Mucosa of descending colon (tissue), 3 donors: ENCODE results near the gene RALGAPA2. TPM values are rescaled to one million over a fixed set of nuclear protein-coding genes. Genes with fewer than 3 reads are reported as not detected.

ENCODE experiments used
- ATAC-seq: fragments of 200-7000 bp; cut with Tn5 transposase; one replicate; pipeline ENCODE4 v1.9.1; 2020; ENCODE audit warnings: mild to moderate bottlenecking, moderate library complexity
- DNase-seq, 3 donors: peaks; one replicate each; pipeline ENCODE4 v3.0.0-alpha.2; 2020
- H3K36me3 ChIP-seq: fragments of 200-600 bp; one replicate; pipeline ENCODE4 v1.8.0; 2021; ENCODE audit warnings: low read depth, mild to moderate bottlenecking
- H3K4me1 ChIP-seq: fragments of 200-600 bp; one replicate; pipeline ENCODE4 v1.8.0; 2021; ENCODE audit warnings: low read depth, mild to moderate bottlenecking
- H3K4me3 ChIP-seq: fragments of 200-600 bp; one replicate; pipeline ENCODE4 v1.8.0; 2021; ENCODE audit warnings: mild to moderate bottlenecking
- H3K9me3 ChIP-seq: fragments of 200-600 bp; one replicate; pipeline ENCODE4 v1.8.0; 2021; ENCODE audit warnings: mild to moderate bottlenecking
- CTCF ChIP-seq: fragments of 200-600 bp; IDR thresholded peaks from one replicate; pipeline ENCODE4 v1.8.0; 2022; ENCODE audit warnings: antibody characterized with exemption, mild to moderate bottlenecking
- intact Hi-C, 2 donors: fragments of 100-400 bp; cut with DNase I in 1 of 2; cut with micrococcal nuclease in 1 of 2; formaldehyde crosslinking; loops; one replicate each; pipeline versions ENCODE4 v1.11.0 to v1.11.1; 2022; cut with DNase I, micrococcal nuclease
- total RNA-seq, 3 donors: library from RNA; stranded (reverse); fragmentation: NEBNext Ultra II Directional in 2 of 3; extraction: Animal tissue kit (Norgen Biotek cat#: 25700) in 2 of 3; gene quantifications; one replicate each; pipeline versions ENCODE4 v1.2.1 to v1.2.4, GENCODE V29; 2021 to 2023
- donor health status: DM: no; HTN: no; CAD: no; lungs with moderate emphysema.
- donor health status: DM: no; HTN: no; CAD: no.
- donor health status: DM: no; HTN: yes; CAD: no.

The RALGAPA2 gene
- total RNA-seq, 3 donors from 2014 or later, result 46.3 to 85.9 (median 66.9) TPM

GRCh38 chr20:20427227-20427864 lies 285.1 kb downstream of the RALGAPA2 start:
- H3K36me3 ChIP-seq, result no peaks in the 10 kb centered on the region
- H3K9me3 ChIP-seq, result no peaks in the 10 kb centered on the region
- TF ChIP-seq CTCF, result no peak
- no peak overlapping the region for H3K4me3 ChIP-seq
- H3K4me1 ChIP-seq, result no peaks in the 10 kb centered on the region
- ATAC-seq, result no peak
- intact Hi-C loops, result no loop called here
- no peak for DNase-seq

DNA sequence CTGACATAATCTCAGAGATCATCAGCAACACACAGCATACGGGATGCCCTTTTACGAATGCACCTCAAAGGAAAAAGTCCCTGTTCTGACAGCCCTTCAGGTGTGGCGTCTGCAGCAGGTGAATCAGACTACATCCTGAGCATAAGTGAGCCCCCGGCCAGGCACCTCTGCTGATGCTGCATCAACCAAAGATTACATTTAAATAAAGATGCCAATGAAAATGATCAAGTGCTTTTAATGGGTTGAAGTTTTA lies 285.9 kb downstream of the RALGAPA2 start:
- TF ChIP-seq CTCF, result no peak
- no peaks in the 10 kb centered on the region for H3K36me3 ChIP-seq
- intact Hi-C loops, result no loop called here

DNA sequence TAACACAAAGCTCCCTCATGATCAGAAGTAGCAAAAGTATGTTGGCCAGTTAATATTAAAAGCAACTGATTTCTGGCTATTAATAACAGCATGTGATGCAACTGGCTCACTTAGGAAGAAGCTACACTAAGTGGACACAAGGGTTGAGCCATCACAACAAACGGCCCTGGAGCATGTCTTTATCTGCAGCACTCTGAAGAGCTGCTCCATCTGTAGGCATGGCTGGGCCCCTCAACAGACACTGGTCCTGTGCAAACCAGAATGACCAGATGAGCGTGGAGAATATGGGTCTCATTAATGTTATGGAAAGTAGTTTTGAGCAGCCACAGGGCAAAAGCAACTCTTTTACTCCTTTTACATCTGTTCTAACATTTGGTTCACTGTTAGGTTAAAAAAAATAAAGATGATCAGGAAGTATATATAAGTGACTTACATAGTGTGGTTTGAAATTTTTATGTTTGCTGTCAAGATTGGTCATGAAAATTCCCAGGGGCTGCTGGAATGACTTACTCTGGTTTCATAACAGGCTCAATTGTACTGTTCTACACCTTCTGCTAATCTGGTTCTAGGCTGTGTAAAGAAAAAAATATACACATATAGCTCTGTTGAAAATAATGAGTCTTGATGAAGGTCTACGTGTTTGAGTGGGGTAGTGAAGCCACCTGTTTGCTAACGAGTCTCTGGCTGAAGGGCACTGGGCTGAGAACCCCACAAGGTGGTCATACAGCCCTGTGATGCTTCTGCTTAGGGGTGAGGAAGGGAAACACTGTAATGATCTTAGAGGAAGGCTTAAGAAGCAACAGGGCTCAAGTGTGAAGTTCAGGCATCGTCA lies 286.4 kb downstream of the RALGAPA2 start:
- ATAC-seq (no peak), DNase-seq (no peak)
- H3K9me3 ChIP-seq, result no peaks in the 10 kb centered on the region
- no peaks in the 10 kb centered on the region for H3K4me1 ChIP-seq
- intact Hi-C loops, result no loop called here
- no peaks in the 10 kb centered on the region for H3K36me3 ChIP-seq
- no peak overlapping the region for H3K4me3 ChIP-seq
- no peak for TF ChIP-seq CTCF

More for the DNA sequence above, 285.9 kb downstream of the RALGAPA2 start:
- H3K9me3 ChIP-seq, result no peaks in the 10 kb centered on the region
- no peak for ATAC-seq
- no peak overlapping the region for H3K4me3 ChIP-seq
- no peak for DNase-seq
- no peaks in the 10 kb centered on the region for H3K4me1 ChIP-seq

DNA sequence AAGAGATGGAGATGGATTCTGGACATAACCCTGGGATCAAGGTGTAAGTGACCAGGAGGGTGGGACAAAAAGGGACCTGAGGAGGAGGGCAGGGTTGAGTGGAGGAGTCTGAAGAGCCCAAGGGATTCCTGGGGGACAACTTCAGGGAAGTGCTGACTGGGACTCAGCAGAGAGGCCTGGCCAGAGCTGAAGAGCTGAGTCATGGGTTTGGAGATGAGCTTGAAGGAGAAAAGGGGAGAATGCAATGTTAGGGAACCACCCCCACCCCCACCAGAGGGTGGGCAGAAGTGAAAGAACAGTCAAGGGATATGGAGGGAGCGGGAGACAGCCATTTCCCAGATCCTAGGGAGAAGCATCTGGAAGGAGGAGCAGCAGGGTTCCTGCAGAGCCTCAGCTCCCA lies 289.3 kb downstream of the RALGAPA2 start:
- TF ChIP-seq CTCF, result no peak
- H3K4me1 ChIP-seq, result no peaks in the 10 kb centered on the region
- no peaks in the 10 kb centered on the region for H3K36me3 ChIP-seq
- no peaks in the 10 kb centered on the region for H3K9me3 ChIP-seq
- H3K4me3 ChIP-seq, result no peak overlapping the region
- no peak for ATAC-seq
- no peak for DNase-seq
- intact Hi-C loops, result no loop called here

- DNase-seq, result no peak
- no peak for ATAC-seq
- no peaks in the 10 kb centered on the region for H3K9me3 ChIP-seq
- no peaks in the 10 kb centered on the region for H3K4me1 ChIP-seq
- no peak for TF ChIP-seq CTCF
- no peak overlapping the region for H3K4me3 ChIP-seq
- no peaks in the 10 kb centered on the region for H3K36me3 ChIP-seq
- intact Hi-C loops, result no loop called here
Measured at GRCh38 chr20:20417876-20418676, 294.4 kb downstream of the RALGAPA2 start.
